Ovary (tissue), 9 donors: Measurements from ENCODE around the gene TMEM150B. TPM values are rescaled to one million over a fixed set of nuclear protein-coding genes. Genes with fewer than 3 reads are reported as not detected.

ENCODE experiments used
- DNase-seq, 5 donors: peaks; one replicate each; pipeline ENCODE4 v3.0.0-alpha.2; 2019 to 2020
- H3K27ac ChIP-seq, 2 donors: fragments of 200-600 bp; one replicate each; pipeline versions ENCODE4 v1.5.1 to v1.8.0; 2019 to 2022
- H3K27me3 ChIP-seq: fragments of 200-600 bp; one replicate; pipeline ENCODE4 v1.8.0; 2022
- H3K36me3 ChIP-seq: fragments of 200-600 bp; sonication (generic); one replicate; pipeline ENCODE4 v1.5.1; 2019
- H3K4me1 ChIP-seq: one replicate; pipeline ENCODE4 v1.8.1; 2013; ENCODE audit warnings: mild to moderate bottlenecking, moderate library complexity; ENCODE audit not compliant: insufficient read depth
- H3K4me3 ChIP-seq: fragments of 200-600 bp; sonication (generic); one replicate; pipeline ENCODE4 v1.5.1; 2017
- H3K9me3 ChIP-seq, 2 donors: fragments of 200-600 bp in 1 of 2; sonication (generic) in 1 of 2; one replicate each; pipeline versions ENCODE4 v1.5.1 to v1.8.1; 2013 to 2019; ENCODE audit warnings: mild to moderate bottlenecking in 1 of 2, moderate library complexity in 1 of 2
- EP300 ChIP-seq: sonication (generic); formaldehyde crosslinking; IDR thresholded peaks from one replicate; pipeline ENCODE4 v1.6.1; 2017; ENCODE audit warnings: antibody characterized with exemption
- POLR2A ChIP-seq: fragments of 450-650 bp; IDR thresholded peaks from one replicate; pipeline ENCODE4 v1.6.1; 2017; ENCODE audit warnings: antibody characterized with exemption, mild to moderate bottlenecking, moderate library complexity
- WGBS, 3 donors: extraction: QIAGEN DNeasy Blood & Tissue Kit in 1 of 3; methylation state at CpG; one replicate each; pipeline versions ENCODE4 v1.1.5 to v1.1.7; 2013 to 2017; 5-methylcytosine and 5-hydroxymethylcytosine counted together
- intact Hi-C, 4 donors: fragments of 100-400 bp; cut with DNase I; formaldehyde crosslinking; loops; one replicate each; pipeline versions ENCODE4 v1.11.0 to v1.15.1; 2022 to 2023
- polyA plus RNA-seq, 2 donors: library from polyadenylated mRNA; stranded (reverse); fragments of 200-250 nt in 1 of 2; fragments of 350-450 nt in 1 of 2; fragmentation: Illumina TruSeq in 1 of 2; extraction: RNeasy Lipid Tissue Mini Kit (QIAGEN cat#74804) in 1 of 2; gene quantifications; one replicate each; pipeline ENCODE4 v1.2.3, GENCODE V29; 2013 to 2014
- total RNA-seq, 7 donors: library from RNA; depleted of rRNA in 2 of 7; stranded (reverse); fragments of >200 nt in 2 of 7; fragmentation: NEBNext Ultra II Directional in 3 of 7; extraction: Animal tissue kit (Norgen Biotek cat#: 25700) in 3 of 7; gene quantifications; one replicate each; pipeline versions ENCODE4 v1.1.0 to v1.2.4, GENCODE V29; 2016 to 2023
- TF ChIP-seq, protein P1 (sequence below), 3 donors: fragments of 450-650 bp in 2 of 3; fragments of 200-600 bp in 1 of 3; IDR thresholded peaks; one replicate each; pipeline versions ENCODE4 v1.5.1 to v1.8.0; 2016 to 2022; ENCODE audit warnings: antibody characterized with exemption in 3 of 3, mild to moderate bottlenecking in 1 of 3
- donor health status: DM: no; HTN: no; CAD: no; lungs with moderate emphysema.
- donor health status: DM: no; HTN: no; CAD: no.
- donor health status: Bipolar disorder and iron deficiency.
- donor health status: DM: yes; HTN: yes; CAD: no.
- donor health status: DM: no; HTN: no; CAD: no.
- donor health status: DM: yes; HTN: yes; CAD: no.

Gene TMEM150B
- total and polyA plus RNA-seq, 9 donors: 0.36 to 3.9 (median 0.76) TPM

DNA sequence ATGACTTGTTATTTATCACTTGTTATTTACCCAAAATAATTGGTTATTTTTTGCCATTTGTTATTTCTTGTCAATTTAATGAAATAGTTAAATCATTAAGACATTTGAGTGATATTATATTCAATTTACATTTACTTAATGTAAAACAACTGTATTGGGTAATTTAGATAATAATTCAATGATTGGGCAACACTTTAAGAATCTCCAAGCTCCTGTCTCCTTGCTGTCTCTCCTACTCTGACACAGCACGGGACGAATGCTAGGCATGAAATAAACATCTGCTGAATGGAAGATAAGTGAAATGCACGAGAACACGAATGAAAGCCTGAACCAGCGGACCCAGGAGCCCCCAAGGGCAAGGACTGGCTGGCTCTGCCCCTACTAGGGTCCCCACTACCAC is 60.6 kb downstream of the TMEM150B start:
- Histone ChIP-seq H3K27ac (no peak overlapping the region), H3K4me3 (no peak overlapping the region), H3K27me3 (no peaks in the 10 kb centered on the region), H3K4me1 (peaks cover 4% of the 10 kb centered on the region), H3K36me3 (no peaks in the 10 kb centered on the region), H3K9me3 (no peaks in the 10 kb centered on the region)
- WGBS, 3 donors: 67 to 73% (median 70%) methylated on average over 5 of the region's 5 CpGs
- intact Hi-C loops: no loop called here
- DNase-seq: no peak
- TF ChIP-seq, protein P1, sequence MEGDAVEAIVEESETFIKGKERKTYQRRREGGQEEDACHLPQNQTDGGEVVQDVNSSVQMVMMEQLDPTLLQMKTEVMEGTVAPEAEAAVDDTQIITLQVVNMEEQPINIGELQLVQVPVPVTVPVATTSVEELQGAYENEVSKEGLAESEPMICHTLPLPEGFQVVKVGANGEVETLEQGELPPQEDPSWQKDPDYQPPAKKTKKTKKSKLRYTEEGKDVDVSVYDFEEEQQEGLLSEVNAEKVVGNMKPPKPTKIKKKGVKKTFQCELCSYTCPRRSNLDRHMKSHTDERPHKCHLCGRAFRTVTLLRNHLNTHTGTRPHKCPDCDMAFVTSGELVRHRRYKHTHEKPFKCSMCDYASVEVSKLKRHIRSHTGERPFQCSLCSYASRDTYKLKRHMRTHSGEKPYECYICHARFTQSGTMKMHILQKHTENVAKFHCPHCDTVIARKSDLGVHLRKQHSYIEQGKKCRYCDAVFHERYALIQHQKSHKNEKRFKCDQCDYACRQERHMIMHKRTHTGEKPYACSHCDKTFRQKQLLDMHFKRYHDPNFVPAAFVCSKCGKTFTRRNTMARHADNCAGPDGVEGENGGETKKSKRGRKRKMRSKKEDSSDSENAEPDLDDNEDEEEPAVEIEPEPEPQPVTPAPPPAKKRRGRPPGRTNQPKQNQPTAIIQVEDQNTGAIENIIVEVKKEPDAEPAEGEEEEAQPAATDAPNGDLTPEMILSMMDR (IDR thresholded peaks at IDR 0.05): no peak
- TF ChIP-seq POLR2A (no peak), EP300 (no peak)

Other genes starting within 250 kb of the TMEM150B start
- 100 to 1,000 TPM in 1 of 7 donors, 10 to 100 TPM in 2, 1 to 10 TPM in 3, under 1 TPM in 1; 0.88 to 142 (median 9.5) TPM for gene EPS8L1, start 249.5 kb downstream of the TMEM150B start, total RNA-seq
- gene EPS8L1, start 249.5 kb downstream of the TMEM150B start, polyA plus RNA-seq: 1 to 10 TPM in 1 of 2 donors, under 1 TPM in 1; 0.87 to 2.8 TPM
- 100 to 1,000 TPM in 4 of 7 donors, 10 to 100 TPM in 3; 45.4 to 152 (median 110) TPM for gene PPP1R12C, start 207.7 kb downstream of the TMEM150B start, total RNA-seq
- gene PPP1R12C, start 207.7 kb downstream of the TMEM150B start, polyA plus RNA-seq: 100 to 1,000 TPM in 1 of 2 donors, 10 to 100 TPM in 1; 21.4 to 118 TPM
- 1 to 10 TPM in 4 of 7 donors, not detected in 3; 2.0 to 3.6 (median 2.8) TPM for gene TNNT1, start 176.1 kb downstream of the TMEM150B start, total RNA-seq
- 1 to 10 TPM in 1 of 2 donors, not detected in 1; 1.3 TPM for gene TNNT1, start 176.1 kb downstream of the TMEM150B start, polyA plus RNA-seq
- 10 to 100 TPM in 1 of 7 donors, 1 to 10 TPM in 1, under 1 TPM in 3, not detected in 2; 0.62 to 10.2 (median 0.87) TPM for gene TNNI3, start 167.6 kb downstream of the TMEM150B start, total RNA-seq
- 10 to 100 TPM in 1 of 2 donors, 1 to 10 TPM in 1; 2.4 to 14.4 TPM for gene TNNI3, start 167.6 kb downstream of the TMEM150B start, polyA plus RNA-seq
- 10 to 100 TPM in 1 of 7 donors, 1 to 10 TPM in 3, under 1 TPM in 1, not detected in 2; 0.48 to 34.8 (median 2.7) TPM for gene DNAAF3, start 158.7 kb downstream of the TMEM150B start, total RNA-seq
- gene DNAAF3, start 158.7 kb downstream of the TMEM150B start, polyA plus RNA-seq: under 1 TPM; 0.16 to 0.72 TPM
- 1 to 10 TPM in 1 of 7 donors, under 1 TPM in 3, not detected in 3; 0.08 to 2.3 (median 0.46) TPM for gene SYT5, start 145.1 kb downstream of the TMEM150B start, total RNA-seq
- not detected for gene SYT5, start 145.1 kb downstream of the TMEM150B start, polyA plus RNA-seq
- 1 to 10 TPM in 5 of 7 donors, under 1 TPM in 2; 0.23 to 4.1 (median 1.2) TPM for gene PTPRH, start 115.8 kb downstream of the TMEM150B start, total RNA-seq
- gene PTPRH, start 115.8 kb downstream of the TMEM150B start, polyA plus RNA-seq: 1 to 10 TPM in 1 of 2 donors, under 1 TPM in 1; 0.45 to 4.6 TPM
- 1 to 10 TPM; 2.6 to 4.9 (median 3.5) TPM for gene TMEM86B, start 96.6 kb downstream of the TMEM150B start, total RNA-seq
- gene TMEM86B, start 96.6 kb downstream of the TMEM150B start, polyA plus RNA-seq: 1 to 10 TPM in 1 of 2 donors, not detected in 1; 3.0 TPM
- 10 to 100 TPM; 14.1 to 52.2 (median 46.3) TPM for gene PPP6R1, start 66.3 kb downstream of the TMEM150B start, total RNA-seq
- gene PPP6R1, start 66.3 kb downstream of the TMEM150B start, polyA plus RNA-seq: 10 to 100 TPM; 21.3 to 26.9 TPM
- 10 to 100 TPM; 20.5 to 40.7 (median 31.8) TPM for gene HSPBP1, start 45.2 kb downstream of the TMEM150B start, total RNA-seq
- 10 to 100 TPM in 1 of 2 donors, 1 to 10 TPM in 1; 3.6 to 36.5 TPM for gene HSPBP1, start 45.2 kb downstream of the TMEM150B start, polyA plus RNA-seq
- gene BRSK1, start 41.3 kb downstream of the TMEM150B start, total RNA-seq: 10 to 100 TPM in 1 of 7 donors, 1 to 10 TPM in 6; 1.9 to 11.3 (median 4.8) TPM
- gene BRSK1, start 41.3 kb downstream of the TMEM150B start, polyA plus RNA-seq: 1 to 10 TPM; 2.3 to 5.0 TPM
- 10 to 100 TPM in 6 of 7 donors, 1 to 10 TPM in 1; 8.1 to 26.2 (median 12.6) TPM for gene KMT5C, start 14.5 kb upstream of the TMEM150B start, total RNA-seq
- 10 to 100 TPM in 1 of 2 donors, under 1 TPM in 1; 0.37 to 11.9 TPM for gene KMT5C, start 14.5 kb upstream of the TMEM150B start, polyA plus RNA-seq
- gene COX6B2, start 29.4 kb upstream of the TMEM150B start, total RNA-seq: 1 to 10 TPM in 1 of 7 donors, under 1 TPM in 5, not detected in 1; 0.20 to 1.5 (median 0.46) TPM
- under 1 TPM in 1 of 2 donors, not detected in 1; 0.10 TPM for gene COX6B2, start 29.4 kb upstream of the TMEM150B start, polyA plus RNA-seq
- not detected for gene GARIN5B, start 37.9 kb upstream of the TMEM150B start, total RNA-seq
- not detected for gene GARIN5B, start 37.9 kb upstream of the TMEM150B start, polyA plus RNA-seq
- gene IL11, start 45.1 kb upstream of the TMEM150B start, total RNA-seq: 1 to 10 TPM in 1 of 7 donors, under 1 TPM in 1, not detected in 5; 0.11 to 1.3 TPM
- under 1 TPM in 1 of 2 donors, not detected in 1; 0.08 TPM for gene IL11, start 45.1 kb upstream of the TMEM150B start, polyA plus RNA-seq
- 10 to 100 TPM in 1 of 7 donors, 1 to 10 TPM in 3, under 1 TPM in 1, not detected in 2; 0.72 to 45.1 (median 2.5) TPM for gene TMEM190, start 51.5 kb upstream of the TMEM150B start, total RNA-seq
- gene TMEM190, start 51.5 kb upstream of the TMEM150B start, polyA plus RNA-seq: not detected
- gene TMEM238, start 59.0 kb upstream of the TMEM150B start, total RNA-seq: 10 to 100 TPM in 1 of 7 donors, 1 to 10 TPM in 5, under 1 TPM in 1; 0.93 to 31.2 (median 2.5) TPM
- under 1 TPM in 1 of 2 donors, not detected in 1; 0.10 TPM for gene TMEM238, start 59.0 kb upstream of the TMEM150B start, polyA plus RNA-seq
- 1,000 to 10,000 TPM in 5 of 7 donors, 100 to 1,000 TPM in 2; 604 to 2,543 (median 2,257) TPM for gene RPL28, start 60.6 kb upstream of the TMEM150B start, total RNA-seq
- 1,000 to 10,000 TPM in 1 of 2 donors, 100 to 1,000 TPM in 1; 391 to 2,645 TPM for gene RPL28, start 60.6 kb upstream of the TMEM150B start, polyA plus RNA-seq
- gene UBE2S, start 82.4 kb upstream of the TMEM150B start, total RNA-seq: 10 to 100 TPM; 10.0 to 30.1 (median 17.9) TPM
- gene UBE2S, start 82.4 kb upstream of the TMEM150B start, polyA plus RNA-seq: 1 to 10 TPM; 3.2 to 8.2 TPM
- not detected for gene SHISA7, start 118.0 kb upstream of the TMEM150B start, total RNA-seq
- not detected for gene SHISA7, start 118.0 kb upstream of the TMEM150B start, polyA plus RNA-seq
- gene ISOC2, start 136.3 kb upstream of the TMEM150B start, total RNA-seq: 10 to 100 TPM; 21.8 to 39.2 (median 31.7) TPM
- gene ISOC2, start 136.3 kb upstream of the TMEM150B start, polyA plus RNA-seq: 10 to 100 TPM in 1 of 2 donors, 1 to 10 TPM in 1; 1.4 to 39.4 TPM
- not detected for gene C19orf85, start 139.4 kb upstream of the TMEM150B start, total RNA-seq
- gene C19orf85, start 139.4 kb upstream of the TMEM150B start, polyA plus RNA-seq: not detected
- gene ZNF628, start 151.3 kb upstream of the TMEM150B start, total RNA-seq: 10 to 100 TPM in 2 of 7 donors, 1 to 10 TPM in 5; 3.8 to 18.4 (median 8.7) TPM
- gene ZNF628, start 151.3 kb upstream of the TMEM150B start, polyA plus RNA-seq: 1 to 10 TPM in 1 of 2 donors, not detected in 1; 8.7 TPM
- 10 to 100 TPM in 6 of 7 donors, 1 to 10 TPM in 1; 9.2 to 40.4 (median 35.8) TPM for gene NAT14, start 159.8 kb upstream of the TMEM150B start, total RNA-seq
- gene NAT14, start 159.8 kb upstream of the TMEM150B start, polyA plus RNA-seq: 10 to 100 TPM in 1 of 2 donors, 1 to 10 TPM in 1; 3.2 to 23.5 TPM
- 10 to 100 TPM in 6 of 7 donors, 1 to 10 TPM in 1; 5.7 to 29.7 (median 21.1) TPM for gene SSC5D, start 163.1 kb upstream of the TMEM150B start, total RNA-seq
- gene SSC5D, start 163.1 kb upstream of the TMEM150B start, polyA plus RNA-seq: 10 to 100 TPM; 10.1 to 11.4 TPM
- 1 to 10 TPM in 1 of 7 donors, under 1 TPM in 1, not detected in 5; 0.20 to 1.0 TPM for gene SBK2, start 211.8 kb upstream of the TMEM150B start, total RNA-seq
- gene SBK2, start 211.8 kb upstream of the TMEM150B start, polyA plus RNA-seq: not detected
- under 1 TPM in 4 of 7 donors, not detected in 3; 0.17 to 0.34 (median 0.26) TPM for gene SBK3, start 220.2 kb upstream of the TMEM150B start, total RNA-seq
- not detected for gene SBK3, start 220.2 kb upstream of the TMEM150B start, polyA plus RNA-seq